GM23338 (cell line): ENCODE data around the gene MBD6.

Source experiments
- CTCF ChIP-seq, 2 experiments: fragments of 200-600 bp in 1 of 2; sonication (generic) in 1 of 2; conservative IDR thresholded peaks; 2 replicates each; pipeline versions ENCODE4 v1.5.1 to v1.6.1; 2016 to 2017; ENCODE audit warnings: antibody characterized with exemption in 2 of 2, low read depth in 2 of 2, mild to moderate bottlenecking in 2 of 2, moderate library complexity in 1 of 2
- TF ChIP-seq, protein P1 (sequence below): IDR thresholded peaks from one replicate; pipeline ENCODE4 v1.6.1; 2018; ENCODE audit warnings: antibody characterized with exemption; ENCODE audit not compliant: unreplicated experiment

DNA sequence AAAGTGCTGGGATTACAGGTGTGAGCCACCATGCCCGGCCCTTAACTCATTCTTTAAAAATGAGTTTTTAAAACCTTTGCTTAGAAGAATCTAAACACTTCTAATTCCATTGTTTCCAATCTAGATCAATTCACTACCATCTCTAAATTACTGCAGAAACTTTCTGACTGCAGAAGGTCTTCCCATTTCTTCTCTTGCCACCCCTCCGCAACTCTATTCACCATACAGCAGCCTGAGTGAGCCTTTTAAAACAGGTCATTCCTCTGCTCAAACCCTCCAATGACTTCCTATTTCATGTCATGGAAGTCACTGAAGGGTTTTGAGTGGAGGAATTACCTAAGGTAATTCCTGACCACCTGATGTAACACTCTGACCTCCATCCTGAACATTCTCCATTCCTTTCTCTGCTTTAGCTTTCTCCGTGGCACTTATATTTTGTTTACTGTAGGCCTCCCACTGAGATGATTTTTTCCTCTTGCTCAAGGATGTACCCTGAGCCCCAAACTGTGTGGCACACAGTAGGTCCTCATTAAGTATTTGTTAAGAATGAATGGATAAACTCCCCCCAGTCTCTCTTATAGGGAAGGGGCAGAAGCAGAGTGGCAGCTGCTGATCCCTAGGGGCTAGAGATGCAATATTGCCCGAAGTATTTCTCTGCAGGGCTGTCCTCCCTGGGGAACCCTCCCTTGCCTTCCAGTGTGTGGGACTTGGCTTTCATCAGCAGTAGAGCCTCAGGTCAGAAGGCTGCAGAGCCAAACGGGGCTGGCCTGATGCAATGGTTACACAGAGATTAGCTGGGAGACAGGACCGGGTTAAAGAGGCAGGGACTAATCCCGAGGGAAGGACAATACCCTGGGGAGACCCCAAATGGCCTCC is 3.5 kb upstream of the MBD6 start:
- TF ChIP-seq CTCF (conservative IDR thresholded peaks at IDR 0.05; ENCODE audit: low read depth in 2 of 2): no peak
- TF ChIP-seq, protein P1, sequence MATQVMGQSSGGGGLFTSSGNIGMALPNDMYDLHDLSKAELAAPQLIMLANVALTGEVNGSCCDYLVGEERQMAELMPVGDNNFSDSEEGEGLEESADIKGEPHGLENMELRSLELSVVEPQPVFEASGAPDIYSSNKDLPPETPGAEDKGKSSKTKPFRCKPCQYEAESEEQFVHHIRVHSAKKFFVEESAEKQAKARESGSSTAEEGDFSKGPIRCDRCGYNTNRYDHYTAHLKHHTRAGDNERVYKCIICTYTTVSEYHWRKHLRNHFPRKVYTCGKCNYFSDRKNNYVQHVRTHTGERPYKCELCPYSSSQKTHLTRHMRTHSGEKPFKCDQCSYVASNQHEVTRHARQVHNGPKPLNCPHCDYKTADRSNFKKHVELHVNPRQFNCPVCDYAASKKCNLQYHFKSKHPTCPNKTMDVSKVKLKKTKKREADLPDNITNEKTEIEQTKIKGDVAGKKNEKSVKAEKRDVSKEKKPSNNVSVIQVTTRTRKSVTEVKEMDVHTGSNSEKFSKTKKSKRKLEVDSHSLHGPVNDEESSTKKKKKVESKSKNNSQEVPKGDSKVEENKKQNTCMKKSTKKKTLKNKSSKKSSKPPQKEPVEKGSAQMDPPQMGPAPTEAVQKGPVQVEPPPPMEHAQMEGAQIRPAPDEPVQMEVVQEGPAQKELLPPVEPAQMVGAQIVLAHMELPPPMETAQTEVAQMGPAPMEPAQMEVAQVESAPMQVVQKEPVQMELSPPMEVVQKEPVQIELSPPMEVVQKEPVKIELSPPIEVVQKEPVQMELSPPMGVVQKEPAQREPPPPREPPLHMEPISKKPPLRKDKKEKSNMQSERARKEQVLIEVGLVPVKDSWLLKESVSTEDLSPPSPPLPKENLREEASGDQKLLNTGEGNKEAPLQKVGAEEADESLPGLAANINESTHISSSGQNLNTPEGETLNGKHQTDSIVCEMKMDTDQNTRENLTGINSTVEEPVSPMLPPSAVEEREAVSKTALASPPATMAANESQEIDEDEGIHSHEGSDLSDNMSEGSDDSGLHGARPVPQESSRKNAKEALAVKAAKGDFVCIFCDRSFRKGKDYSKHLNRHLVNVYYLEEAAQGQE: no peak
